Motor neuron (in vitro differentiated cells): ENCODE results near the gene SPINK5. TPM values are rescaled to one million over a fixed set of nuclear protein-coding genes. Genes with fewer than 3 reads are reported as not detected.

Source experiments
- ATAC-seq, 8 experiments: fragments of 200-7000 bp; cut with Tn5 transposase; replicated peaks in 6 of 8; 2 replicates each; pipeline ENCODE4 v1.8.0; 2021; ENCODE audit warnings: mild to moderate bottlenecking in 8 of 8, moderate library complexity in 8 of 8
- H3K27ac ChIP-seq, 2 donors: fragments of 250-450 bp; sonication (Bioruptor Pico); 2 replicates each; pipeline ENCODE4 v1.9.0; 2021; ENCODE audit warnings: antibody characterized with exemption in 2 of 2, mild to moderate bottlenecking in 2 of 2, moderate library complexity in 1 of 2
- H3K4me1 ChIP-seq, 2 donors: fragments of 250-450 bp; sonication (Bioruptor Pico); replicated peaks in 1 of 2; 2 replicates each; pipeline ENCODE4 v1.6.1; 2021; ENCODE audit warnings: antibody characterized with exemption in 2 of 2, mild to moderate bottlenecking in 2 of 2, moderate library complexity in 1 of 2
- H3K4me3 ChIP-seq, 5 donors: fragments of 250-450 bp; sonication (Bioruptor Pico); 2 replicates each; pipeline ENCODE4 v1.9.0; 2021; ENCODE audit warnings: antibody characterized with exemption in 5 of 5, mild to moderate bottlenecking in 5 of 5, moderate library complexity in 4 of 5
- WGBS, 10 experiments: fragments of 450-650 bp; shearing (Covaris generic); methylation state at CpG; one replicate each; pipeline ENCODE4 v1.0.0; 2022; 5-methylcytosine and 5-hydroxymethylcytosine counted together
- in situ Hi-C, 9 experiments: fragments of 400-800 bp; cut with MboI; loops; one replicate each; pipeline ENCODE4 v1.15.0; 2021; ENCODE audit warnings: low sequenced_read_pairs in 9 of 9, low pct_unique_long_range_greater_than_20kb in 2 of 9; ENCODE audit not compliant: unreplicated experiment in 9 of 9
- total RNA-seq, 8 experiments: library from RNA; unstranded; fragments of 300-600 nt; gene quantifications; 2 replicates each; pipeline versions ENCODE4 v1.2.3 to v1.2.4, GENCODE V29; 2022

The SPINK5 gene
- total RNA-seq, 8 experiments from 2014 or later = 0.05 to 8.3 (median 0.15) TPM; not detected in 3

DNA sequence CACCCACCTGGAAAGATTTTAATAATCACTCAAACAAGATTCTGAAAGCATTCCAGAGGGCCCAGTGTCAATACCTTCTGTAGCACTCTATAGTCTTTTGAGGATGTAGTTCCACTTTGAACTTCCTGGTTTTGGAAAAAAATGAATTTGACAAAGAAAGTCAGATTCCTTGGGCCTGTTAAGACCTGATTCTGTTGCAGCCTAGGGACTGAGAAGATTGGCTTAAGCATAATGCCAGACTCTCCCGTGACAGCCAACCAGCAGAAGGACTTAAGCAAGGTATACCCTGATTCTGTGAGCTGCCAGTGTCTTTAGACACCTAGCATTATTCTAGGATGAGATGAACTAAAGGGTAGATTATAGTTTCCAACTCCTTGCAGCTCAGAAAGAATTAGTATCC is 6.8 kb downstream of the SPINK5 start:
- in situ Hi-C loops = no loop called here
- no peak overlapping the region for H3K27ac ChIP-seq
- H3K4me3 ChIP-seq = no peak overlapping the region
- no peak for ATAC-seq
- 17 to 80% (median 71%) methylated on average over 1 of the region's 1 CpG; no CpG with 5 or more reads in 7 of the 10 experiments for WGBS, 10 experiments
- H3K4me1 ChIP-seq = no peaks in the 10 kb centered on the region

DNA sequence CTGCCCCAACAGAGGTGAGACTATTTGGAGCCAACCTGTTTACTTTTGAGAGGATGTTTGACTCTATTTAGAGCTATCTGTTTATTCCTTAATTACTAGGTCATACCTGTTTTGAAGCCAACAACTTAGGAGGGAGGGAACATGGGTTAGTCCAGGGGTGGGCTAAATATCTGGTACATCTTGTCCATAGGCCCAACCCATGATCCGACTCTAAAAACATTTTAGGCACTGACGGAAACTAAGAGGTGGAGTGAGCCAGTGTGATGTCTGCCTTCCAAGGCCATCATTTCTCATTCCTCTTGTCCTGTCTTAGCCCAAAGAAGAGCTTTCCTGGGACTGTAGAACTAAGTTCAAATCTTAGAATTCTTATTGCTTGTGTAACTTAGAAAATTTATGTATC is 8.4 kb downstream of the SPINK5 start:
- no peak for ATAC-seq

DNA sequence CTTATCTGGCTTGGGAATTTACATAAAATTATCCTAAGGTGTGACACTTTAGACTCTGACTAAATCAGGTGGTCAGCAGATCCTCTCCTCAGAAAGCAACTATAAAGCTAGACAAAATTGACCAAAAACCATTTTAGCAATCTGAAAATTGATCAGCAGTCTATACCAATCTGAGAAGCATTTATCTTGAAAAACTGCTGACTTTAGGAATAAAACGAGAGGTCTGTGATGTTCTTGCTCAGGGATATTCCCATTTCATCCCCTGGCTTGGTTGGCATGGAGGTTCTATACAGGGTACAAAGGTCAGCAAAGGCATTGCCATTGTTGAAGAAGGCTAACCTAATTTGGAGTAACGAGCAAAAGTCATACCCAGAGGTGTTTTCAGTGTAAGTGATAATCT is 11.7 kb downstream of the SPINK5 start:
- H3K27ac ChIP-seq = no peak overlapping the region
- in situ Hi-C loops = no loop called here
- ATAC-seq = no peak
- no peaks in the 10 kb centered on the region for H3K4me1 ChIP-seq
- H3K4me3 ChIP-seq = no peak overlapping the region
- WGBS, 10 experiments = 0 to 86% (median 67%) methylated on average over 1 to 2 of the region's 2 CpGs; no CpG with 5 or more reads in 3 of the 10 experiments

More for the DNA sequence above, 8.4 kb downstream of the SPINK5 start:
- 0 to 100% (median 95%) methylated on average over 1 to 2 of the region's 2 CpGs; no CpG with 5 or more reads in 5 of the 10 experiments for WGBS, 10 experiments
- Histone ChIP-seq H3K27ac (no peak overlapping the region), H3K4me3 (no peak overlapping the region), H3K4me1 (no peaks in the 10 kb centered on the region)
- in situ Hi-C loops = no loop called here

DNA sequence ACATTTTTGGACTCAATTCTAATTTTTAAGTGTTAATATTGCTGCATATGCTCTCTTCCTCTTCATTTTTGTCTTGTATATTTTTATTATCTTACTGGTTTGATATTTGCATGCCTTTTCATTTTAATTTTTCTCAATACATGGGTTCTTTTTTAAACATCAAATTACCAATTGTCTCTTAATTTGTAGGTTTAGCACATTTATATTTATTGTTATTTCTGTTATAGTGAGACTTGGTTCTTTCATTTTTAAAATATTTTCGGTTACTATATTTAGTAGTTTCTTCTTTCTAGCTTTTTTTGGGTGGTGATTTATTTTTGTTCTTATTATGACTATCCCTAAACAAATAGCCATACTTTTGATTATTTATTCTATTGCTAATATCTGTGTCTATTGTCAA is 19.4 kb downstream of the SPINK5 start:
- no peak overlapping the region for H3K27ac ChIP-seq
- WGBS, 10 experiments = 0 to 100% (median 70%) methylated on average over 1 of the region's 1 CpG
- in situ Hi-C loops = no loop called here
- no peak overlapping the region for H3K4me3 ChIP-seq
- no peak for ATAC-seq
- no peaks in the 10 kb centered on the region for H3K4me1 ChIP-seq

DNA sequence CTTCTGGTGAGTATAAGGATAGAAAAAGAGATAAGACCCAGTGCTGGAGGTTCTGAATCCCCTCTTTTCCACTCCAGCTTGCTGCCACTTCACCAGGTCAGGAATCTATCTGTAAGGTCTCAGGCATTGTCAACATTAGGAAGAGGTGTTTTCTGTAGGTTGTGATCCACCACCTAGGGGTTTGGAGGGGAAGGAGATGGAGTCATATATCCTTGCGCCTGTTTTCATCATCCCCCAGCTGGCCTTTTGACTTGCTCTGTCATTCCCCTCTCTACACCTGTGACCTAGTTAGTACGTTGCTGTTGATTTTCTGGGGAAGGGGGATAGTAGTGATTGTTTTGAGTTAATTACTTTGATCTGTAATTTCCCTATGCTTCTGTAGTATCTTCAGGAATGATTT is 20.5 kb downstream of the SPINK5 start:
- 0 to 88% (median 75%) methylated on average over 1 to 2 of the region's 2 CpGs; no CpG with 5 or more reads in 3 of the 10 experiments for WGBS, 10 experiments
- no peak overlapping the region for H3K27ac ChIP-seq
- no peak overlapping the region for H3K4me3 ChIP-seq
- H3K4me1 ChIP-seq = no peaks in the 10 kb centered on the region
- in situ Hi-C loops = no loop called here
- ATAC-seq = peak in 1 of 8 experiments; percentile 39

DNA sequence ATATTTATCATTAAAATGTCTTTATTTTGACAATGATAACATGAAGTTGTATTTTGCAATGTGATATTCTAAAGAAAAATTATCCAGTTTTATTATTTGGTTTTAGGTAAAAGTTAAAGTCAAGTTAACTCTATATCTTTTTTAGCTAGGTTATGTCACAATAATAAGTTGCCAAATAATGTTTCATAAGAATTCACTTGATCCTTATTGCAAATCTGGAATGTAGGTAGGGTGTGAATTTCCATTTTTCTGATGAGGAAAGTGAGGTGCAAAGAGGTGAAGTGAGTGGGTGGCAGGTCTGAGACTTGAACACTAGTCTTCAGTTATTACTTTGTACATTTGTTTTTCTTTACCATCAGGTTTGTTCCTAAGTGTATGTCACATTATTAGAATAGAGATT is 21.5 kb downstream of the SPINK5 start:
- H3K4me3 ChIP-seq = no peak overlapping the region
- in situ Hi-C loops = no loop called here
- H3K4me1 ChIP-seq = no peaks in the 10 kb centered on the region
- no peak for ATAC-seq
- no peak overlapping the region for H3K27ac ChIP-seq

DNA sequence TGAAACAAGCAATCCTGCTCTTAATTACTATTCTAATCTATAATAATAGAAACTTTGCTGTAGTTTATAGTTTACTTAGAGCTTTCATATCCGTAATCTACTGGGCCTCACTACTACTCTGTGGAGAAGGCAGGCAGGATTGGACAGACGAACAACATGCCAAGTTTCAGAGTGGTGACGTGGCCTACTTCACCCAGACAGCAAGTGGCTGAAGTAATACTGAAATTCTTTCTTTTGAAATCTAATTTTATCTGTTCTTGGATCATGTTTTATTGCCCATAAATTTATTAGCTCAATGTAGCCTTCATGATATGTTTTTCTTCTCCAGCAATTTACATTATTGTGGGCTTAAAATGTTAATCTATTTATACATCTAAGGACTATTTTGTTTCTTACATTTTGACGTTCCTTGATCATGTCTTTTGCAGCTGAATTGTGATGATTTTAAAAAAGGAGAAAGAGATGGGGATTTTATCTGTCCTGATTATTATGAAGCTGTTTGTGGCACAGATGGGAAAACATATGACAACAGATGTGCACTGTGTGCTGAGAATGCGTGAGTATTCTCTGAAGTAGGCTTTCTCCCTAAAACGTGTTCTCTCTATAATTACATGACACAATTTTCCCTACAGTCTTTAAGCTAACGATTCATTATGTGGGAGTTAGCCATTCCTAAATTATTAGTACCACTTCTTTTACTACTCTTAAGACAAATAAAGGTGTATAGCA is 22.4 kb downstream of the SPINK5 start:
- in situ Hi-C loops = no loop called here
- 5 to 91% (median 45%) methylated on average over 1 to 7 of the region's 7 CpGs for WGBS, 10 experiments

DNA sequence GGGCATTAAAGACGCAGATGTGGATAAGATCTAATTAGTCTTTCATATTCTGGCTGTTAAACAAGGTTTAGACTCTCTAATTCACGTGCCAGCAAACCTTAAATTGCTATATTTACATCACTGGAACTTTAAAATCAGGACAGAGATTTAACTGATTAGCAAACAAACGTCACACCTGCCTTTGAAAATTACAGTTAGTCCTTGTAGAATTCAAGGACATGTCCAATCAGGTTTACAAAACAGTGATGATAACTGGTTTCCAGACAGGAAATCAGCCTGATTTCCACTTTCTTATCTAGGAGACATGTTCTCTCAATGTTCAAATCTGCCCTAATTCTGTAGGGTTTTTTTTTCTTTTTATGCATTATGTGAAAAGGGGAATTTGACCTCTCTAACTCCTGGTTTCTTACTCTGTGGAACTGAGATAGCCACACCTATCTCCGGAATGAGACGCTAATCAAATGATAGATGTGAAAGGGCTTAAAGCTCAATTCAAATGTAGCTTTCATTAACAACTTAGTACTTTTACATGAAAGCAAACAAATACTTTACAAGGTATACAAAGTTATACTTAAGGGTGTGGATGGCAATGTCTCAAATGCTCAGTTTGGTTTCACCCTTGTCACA is 26.5 kb downstream of the SPINK5 start:
- no peak overlapping the region for H3K4me3 ChIP-seq
- peak in 2 of 8 experiments; percentile 48 to 67 for ATAC-seq
- no peaks in the 10 kb centered on the region for H3K4me1 ChIP-seq
- H3K27ac ChIP-seq = no peak overlapping the region
- WGBS, 10 experiments = 10 to 94% (median 52%) methylated on average over 2 to 5 of the region's 5 CpGs; no CpG with 5 or more reads in 1 of the 10 experiments
- in situ Hi-C loops = no loop called here

More for the DNA sequence above, 22.4 kb downstream of the SPINK5 start:
- Histone ChIP-seq H3K27ac (no peak overlapping the region), H3K4me1 (no peaks in the 10 kb centered on the region), H3K4me3 (no peak overlapping the region)
- ATAC-seq = peak in 2 of 8 experiments; percentile 36 to 55

DNA sequence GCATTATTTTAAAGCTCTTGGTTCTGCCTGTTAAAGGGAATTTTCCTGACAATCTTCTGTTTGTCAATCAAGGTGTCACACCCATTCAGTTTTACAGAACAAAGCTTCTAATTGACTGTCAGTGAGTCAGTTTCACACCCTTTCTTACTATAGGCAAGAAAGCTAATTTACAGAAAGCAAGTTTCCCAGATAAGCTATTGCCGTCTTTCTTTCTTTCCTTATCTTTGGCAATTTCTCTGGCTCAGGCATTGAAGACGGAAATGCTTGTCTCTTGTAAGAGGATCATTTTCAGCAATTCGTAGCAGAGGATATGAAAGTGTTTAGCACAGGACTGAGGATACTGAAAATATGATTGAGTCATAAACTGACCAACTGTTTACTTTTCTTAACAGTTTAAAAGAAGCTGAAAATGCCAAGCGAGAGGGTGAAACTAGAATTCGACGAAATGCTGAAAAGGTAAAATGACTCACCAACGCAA is 27.0 kb downstream of the SPINK5 start:
- peak in 2 of 8 experiments; percentile 18 to 20 for ATAC-seq
- no peak overlapping the region for H3K4me3 ChIP-seq
- WGBS, 10 experiments = 0 to 100% (median 88%) methylated on average over 1 to 7 of the region's 7 CpGs; no CpG with 5 or more reads in 1 of the 10 experiments
- in situ Hi-C loops = no loop called here
- no peaks in the 10 kb centered on the region for H3K4me1 ChIP-seq
- no peak overlapping the region for H3K27ac ChIP-seq

DNA sequence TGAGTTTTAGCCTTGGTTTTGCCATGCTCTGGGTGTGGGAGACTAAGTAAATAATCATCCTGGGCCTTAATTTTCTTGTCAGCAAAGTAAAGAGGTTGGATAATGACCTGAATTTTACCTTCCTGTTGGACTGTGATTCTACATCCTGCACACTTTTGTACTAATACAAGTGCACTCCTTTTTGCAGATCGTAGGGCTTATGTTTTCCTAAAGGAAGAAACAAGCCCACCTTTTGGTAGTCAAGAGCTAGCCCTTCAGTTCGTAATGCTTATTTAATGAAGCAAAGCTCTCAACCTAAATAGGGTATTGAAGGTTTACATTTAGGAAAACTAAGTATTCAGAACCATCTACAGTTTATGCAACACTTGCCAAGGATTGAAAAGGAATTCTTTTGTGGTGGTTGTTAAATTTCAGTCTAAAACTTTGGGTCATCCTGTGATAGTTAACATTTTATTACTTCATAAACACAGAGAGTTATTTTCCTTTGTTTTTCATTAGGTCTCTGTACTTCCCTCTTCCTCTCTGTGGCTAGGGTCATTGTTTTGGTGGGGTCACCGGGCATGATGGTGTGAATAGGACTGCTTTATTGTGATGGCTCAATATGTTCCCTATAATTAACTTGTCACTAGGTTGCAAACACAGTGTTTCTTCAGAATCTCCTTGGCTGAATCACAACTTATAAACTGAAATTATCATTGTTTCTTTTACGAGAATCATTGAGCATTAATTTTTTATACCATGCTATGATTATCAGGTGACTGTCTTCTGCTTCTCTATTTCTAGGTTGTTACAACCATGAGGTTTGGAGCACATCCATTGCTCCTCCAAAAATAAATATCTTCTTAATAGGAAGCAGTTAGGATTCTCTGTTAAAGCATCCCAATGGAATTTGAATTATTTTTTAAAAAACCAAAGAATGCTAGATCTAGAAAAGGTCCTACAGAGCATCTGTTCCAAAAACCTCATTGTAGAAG is 28.5 kb downstream of the SPINK5 start:
- no peak for ATAC-seq

DNA sequence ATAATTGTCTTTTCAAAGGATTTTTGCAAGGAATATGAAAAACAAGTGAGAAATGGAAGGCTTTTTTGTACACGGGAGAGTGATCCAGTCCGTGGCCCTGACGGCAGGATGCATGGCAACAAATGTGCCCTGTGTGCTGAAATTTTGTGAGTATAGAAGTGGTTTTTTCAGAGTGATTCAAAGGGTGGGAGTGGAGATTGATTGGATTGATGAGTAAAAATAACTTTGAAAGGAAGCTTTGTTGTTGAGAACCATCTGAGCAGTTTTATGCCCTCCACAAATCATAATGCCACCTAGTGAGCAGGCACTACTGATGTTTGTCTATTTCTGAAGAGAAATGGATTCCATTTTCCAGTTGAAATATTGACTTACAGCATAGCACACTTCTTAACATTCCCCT is 30.6 kb downstream of the SPINK5 start:
- 0 to 100% (median 86%) methylated on average over 2 to 3 of the region's 3 CpGs; no CpG with 5 or more reads in 3 of the 10 experiments for WGBS, 10 experiments
- in situ Hi-C loops = no loop called here
- no peak overlapping the region for H3K27ac ChIP-seq
- H3K4me1 ChIP-seq = no peaks in the 10 kb centered on the region
- H3K4me3 ChIP-seq = no peak overlapping the region
- ATAC-seq = no peak

More for the DNA sequence above, 28.5 kb downstream of the SPINK5 start:
- in situ Hi-C loops = no loop called here
- Histone ChIP-seq H3K27ac (no peak overlapping the region), H3K4me1 (no peaks in the 10 kb centered on the region), H3K4me3 (no peak overlapping the region)
- 0 to 95% (median 73%) methylated on average over 1 to 4 of the region's 4 CpGs for WGBS, 10 experiments

DNA sequence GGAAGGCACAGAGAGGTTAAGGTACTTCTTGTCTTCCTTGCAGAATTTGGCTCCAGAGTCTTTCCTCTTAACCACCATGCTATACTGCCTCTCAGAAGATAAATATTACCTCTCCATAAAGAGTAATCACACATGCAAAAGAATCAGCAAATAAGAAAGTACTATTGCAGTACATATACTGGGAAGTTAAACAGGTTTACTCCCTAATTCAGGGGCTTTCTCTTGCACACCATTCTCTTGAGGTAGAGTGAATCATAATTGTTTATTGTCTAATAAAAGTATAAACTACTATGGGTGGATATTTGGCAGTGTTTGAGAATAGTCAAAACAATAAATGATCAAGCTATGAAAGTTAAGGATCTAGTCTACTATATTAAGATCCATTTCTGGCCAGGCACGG is 40.4 kb downstream of the SPINK5 start:
- in situ Hi-C loops = loop anchor here in 1 of 9 experiments (25.0 kb wide), 1 partner anchor 142 kb away; no protein-coding TSS in a partner anchor

More for the DNA sequence above, 40.4 kb downstream of the SPINK5 start:
- Histone ChIP-seq H3K4me3 (no peak overlapping the region), H3K27ac (no peak overlapping the region), H3K4me1 (no peaks in the 10 kb centered on the region)
- 0 to 100% (median 100%) methylated on average over 1 of the region's 1 CpG; no CpG with 5 or more reads in 5 of the 10 experiments for WGBS, 10 experiments
- no peak for ATAC-seq
